CD14-positive monocyte (primary cell): Measurements from ENCODE around the gene MATN4. TPM values are rescaled to one million over a fixed set of nuclear protein-coding genes. Genes with fewer than 3 reads are reported as not detected.

ENCODE experiments used
- DNase-seq, 3 donors: peaks; one replicate each; pipeline ENCODE4 v3.0.0-alpha.2; 2011 to 2022
- H2AFZ ChIP-seq: 2 replicates; pipeline ENCODE4 v1.6.0; 2012; ENCODE audit warnings: mild to moderate bottlenecking, low read depth, low read length, inconsistent platforms; ENCODE audit not compliant: insufficient read depth, poor library complexity, severe bottlenecking
- H3K27ac ChIP-seq, 2 donors: 1 replicate in 1 of 2; 2 replicates in 1 of 2; pipeline ENCODE4 v1.5.1; 2012 to 2013; ENCODE audit warnings: low read length in 2 of 2, control low read depth in 1 of 2, inconsistent platforms in 1 of 2, low read depth in 1 of 2, mild to moderate bottlenecking in 1 of 2
- H3K27me3 ChIP-seq, 2 donors: one replicate each; pipeline versions ENCODE4 v1.6.0 to v1.6.1; 2011 to 2013; ENCODE audit warnings: low read length in 2 of 2; ENCODE audit not compliant: control insufficient read depth in 2 of 2, insufficient read depth in 2 of 2
- H3K36me3 ChIP-seq, 2 donors: replicated peaks in 1 of 2; 1 replicate in 1 of 2; 2 replicates in 1 of 2; pipeline versions ENCODE4 v1.5.1 to v1.6.1; 2012 to 2013; ENCODE audit warnings: low read length in 2 of 2, control low read depth in 1 of 2, inconsistent platforms in 1 of 2, mild to moderate bottlenecking in 1 of 2; ENCODE audit not compliant: insufficient read depth in 2 of 2, control insufficient read depth in 1 of 2
- H3K4me1 ChIP-seq, 2 donors: 1 replicate in 1 of 2; 2 replicates in 1 of 2; pipeline versions ENCODE4 v1.5.1 to v1.6.1; 2012 to 2013; ENCODE audit warnings: low read length in 2 of 2, control low read depth in 1 of 2, inconsistent platforms in 1 of 2, mild to moderate bottlenecking in 1 of 2, moderate library complexity in 1 of 2; ENCODE audit not compliant: insufficient read depth in 2 of 2, control insufficient read depth in 1 of 2
- H3K4me2 ChIP-seq: replicated peaks from 2 replicates; pipeline ENCODE3; 2012; ENCODE audit warnings: low read length, moderate library complexity, mild to moderate bottlenecking; ENCODE audit not compliant: poor library complexity, severe bottlenecking; ENCODE audit errors: extremely low read depth
- H3K4me3 ChIP-seq, 3 experiments: fragments of 200-600 bp in 1 of 3; sonication (generic) in 1 of 3; replicated peaks in 1 of 3; 1 replicate in 2 of 3; 2 replicates in 1 of 3; pipeline ENCODE4 v1.5.1; 2011 to 2013; ENCODE audit warnings: low read length in 3 of 3, mild to moderate bottlenecking in 3 of 3, control low read depth in 2 of 3, low read depth in 2 of 3, inconsistent platforms in 1 of 3, moderate library complexity in 1 of 3
- H3K79me2 ChIP-seq: 2 replicates; pipeline ENCODE4 v1.6.0; 2012; ENCODE audit warnings: mild to moderate bottlenecking, control low read depth, inconsistent platforms, low read length, moderate library complexity; ENCODE audit not compliant: insufficient read depth
- H3K9ac ChIP-seq: 2 replicates; pipeline ENCODE4 v1.6.0; 2017; ENCODE audit warnings: low read length, mild to moderate bottlenecking; ENCODE audit not compliant: insufficient read depth, poor library complexity, severe bottlenecking
- H3K9me3 ChIP-seq, 2 donors: replicated peaks in 1 of 2; 1 replicate in 1 of 2; 2 replicates in 1 of 2; pipeline versions ENCODE4 v1.5.1 to v1.6.1; 2012 to 2013; ENCODE audit warnings: low read length in 2 of 2, control low read depth in 1 of 2; ENCODE audit not compliant: control insufficient read depth in 1 of 2, insufficient read depth in 1 of 2
- H4K20me1 ChIP-seq: 2 replicates; pipeline ENCODE4 v1.6.0; 2012; ENCODE audit warnings: mild to moderate bottlenecking, low read length, control low read depth, moderate library complexity; ENCODE audit not compliant: insufficient read depth
- H3K27ac Mint-ChIP-seq, 7 donors: one replicate each; pipeline ENCODE4 v1.8.0; 2020; ENCODE audit warnings: mild to moderate bottlenecking in 7 of 7, mixed read lengths in 7 of 7, moderate library complexity in 6 of 7, inconsistent platforms in 2 of 7
- H3K27me3 Mint-ChIP-seq, 3 donors: one replicate each; pipeline ENCODE4 v1.8.0; 2021 to 2022; ENCODE audit warnings: low read depth in 3 of 3, mild to moderate bottlenecking in 3 of 3, mixed read lengths in 3 of 3, moderate library complexity in 3 of 3, inconsistent platforms in 1 of 3
- H3K36me3 Mint-ChIP-seq, 2 donors: one replicate each; pipeline ENCODE4 v1.8.0; 2020; ENCODE audit warnings: mixed read lengths in 2 of 2, inconsistent platforms in 1 of 2, mild to moderate bottlenecking in 1 of 2
- H3K4me1 Mint-ChIP-seq: one replicate; pipeline ENCODE4 v1.8.0; 2020; ENCODE audit warnings: mild to moderate bottlenecking, mixed read lengths
- H3K4me3 Mint-ChIP-seq, 2 donors: one replicate each; pipeline ENCODE4 v1.8.0; 2020; ENCODE audit warnings: mild to moderate bottlenecking in 2 of 2, mixed read lengths in 2 of 2, moderate library complexity in 1 of 2
- H3K9me3 Mint-ChIP-seq, 7 donors: one replicate each; pipeline ENCODE4 v1.8.0; 2020 to 2022; ENCODE audit warnings: mixed read lengths in 7 of 7, mild to moderate bottlenecking in 6 of 7, moderate library complexity in 6 of 7, inconsistent platforms in 2 of 7
- CTCF ChIP-seq: fragments of 200-600 bp; IDR thresholded peaks from one replicate; pipeline ENCODE4 v1.8.0; 2022; ENCODE audit warnings: antibody characterized with exemption, mild to moderate bottlenecking
- WGBS: methylation state at CpG from one replicate; pipeline ENCODE4 v1.1.5; 2013; ENCODE audit warnings: missing lambda C conversion rate; ENCODE audit not compliant: insufficient coverage; 5-methylcytosine and 5-hydroxymethylcytosine counted together
- intact Hi-C, 2 donors: fragments of 100-400 bp; cut with micrococcal nuclease; formaldehyde crosslinking; loops; one replicate each; pipeline versions ENCODE4 v1.15.0 to v1.15.1; 2023
- polyA plus RNA-seq, 3 donors: library from polyadenylated mRNA; depleted of rRNA in 1 of 3; unstranded in 2 of 3; stranded (reverse) in 1 of 3; fragments of 300-500 nt in 2 of 3; fragments of >200 nt in 1 of 3; fragmentation: Illumina TruSeq in 2 of 3; gene quantifications; 1 replicate in 2 of 3; 2 replicates in 1 of 3; pipeline ENCODE4 v1.2.3, GENCODE V29; 2012 to 2021

The MATN4 gene
- polyA plus RNA-seq, 3 donors: not detected

- no peak overlapping the region for H3K4me2 ChIP-seq
- H3K36me3 ChIP-seq: no peaks in the 10 kb centered on the region
- Mint-ChIP-seq H3K4me1 (peaks cover 22% of the 10 kb centered on the region), H3K9me3 (peaks cover 0 to 3% (median 0%) of the 10 kb centered on the region in 7 donors), H3K27ac (no peak overlapping the region), H3K4me3 (no peak overlapping the region), H3K27me3 (peaks cover 23 to 31% (median 25%) of the 10 kb centered on the region in 3 donors), H3K36me3 (no peaks in the 10 kb centered on the region)
- intact Hi-C loops: no loop called here
- H3K79me2 ChIP-seq: no peaks in the 10 kb centered on the region
- H3K27ac ChIP-seq: no peak overlapping the region
- H4K20me1 ChIP-seq: no peaks in the 10 kb centered on the region
- H3K4me3 ChIP-seq: no peak overlapping the region
- peaks cover 11 to 14% of the 10 kb centered on the region in 2 donors for H3K4me1 ChIP-seq
- TF ChIP-seq CTCF: no peak
- 94% methylated on average over 4 of the region's 4 CpGs for WGBS
- DNase-seq: no peak
- H3K9ac ChIP-seq: no peak overlapping the region
- no peaks in the 10 kb centered on the region for H3K9me3 ChIP-seq
- H2AFZ ChIP-seq: no peak overlapping the region
- peaks cover 11 to 18% of the 10 kb centered on the region in 2 donors for H3K27me3 ChIP-seq
These were observed 19.7 kb downstream of the MATN4 start for GRCh38 chr20:45288376-45288775.

DNA sequence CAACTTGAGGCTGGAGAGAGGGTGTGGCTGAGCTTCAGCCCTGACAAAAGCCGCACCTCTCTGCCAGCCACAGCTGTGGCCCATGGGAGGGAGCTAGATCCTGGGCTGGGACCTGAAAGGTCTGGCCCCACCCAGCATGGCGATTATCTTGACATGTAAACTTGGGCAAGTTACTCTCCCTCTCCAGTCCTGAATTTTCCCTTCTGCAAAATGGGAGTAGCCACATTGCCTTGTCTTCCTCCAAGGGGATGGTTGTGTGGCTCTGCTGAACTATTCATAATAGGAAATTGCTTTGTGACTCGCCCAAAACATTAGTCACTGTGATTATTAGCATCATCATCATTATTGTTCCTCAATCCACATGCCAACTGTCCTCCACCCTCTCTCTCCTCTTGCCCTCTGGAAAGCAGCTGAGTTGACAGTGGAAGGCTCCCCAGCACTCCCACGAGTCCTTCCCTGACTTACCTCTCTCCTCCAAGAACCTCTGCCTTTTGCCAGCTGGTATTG is 24.5 kb downstream of the MATN4 start:
- Histone ChIP-seq H4K20me1 (no peaks in the 10 kb centered on the region), H3K27ac (no peak overlapping the region), H3K9me3 (no peaks in the 10 kb centered on the region), H3K36me3 (no peaks in the 10 kb centered on the region), H3K27me3 (no peaks in the 10 kb centered on the region), H3K4me1 (peaks cover 0 to 9% of the 10 kb centered on the region in 2 donors), H3K4me2 (no peak overlapping the region), H3K79me2 (no peaks in the 10 kb centered on the region), H2AFZ (no peak overlapping the region), H3K9ac (no peak overlapping the region), H3K4me3 (no peak overlapping the region)
- Mint-ChIP-seq H3K4me1 (peaks cover 11% of the 10 kb centered on the region), H3K27ac (peak overlapping the region in 3 of 7 donors; percentile 19 to 27 (median 23)), H3K9me3 (peaks cover 0 to 2% (median 0%) of the 10 kb centered on the region in 7 donors), H3K27me3 (peaks cover 10 to 12% (median 10%) of the 10 kb centered on the region in 3 donors), H3K4me3 (no peak overlapping the region), H3K36me3 (no peaks in the 10 kb centered on the region)
- intact Hi-C loops: no loop called here
- no peak for TF ChIP-seq CTCF
- DNase-seq: peak; percentile 7 to 43 (median 20)
- 50% methylated on average over 2 of the region's 4 CpGs for WGBS
